Muscle layer of colon (tissue), 2 donors: ENCODE data around the gene LAMTOR2.

ENCODE experiments used
- H3K27ac ChIP-seq: one replicate; pipeline ENCODE4 v1.7.0; 2013; ENCODE audit warnings: low read depth, mild to moderate bottlenecking, low read length, moderate library complexity
- H3K27me3 ChIP-seq, 2 donors: one replicate each; pipeline ENCODE4 v1.7.0; 2013; ENCODE audit warnings: low read length in 2 of 2, mild to moderate bottlenecking in 2 of 2; ENCODE audit not compliant: insufficient read depth in 2 of 2, control insufficient read depth in 1 of 2
- H3K36me3 ChIP-seq: one replicate; pipeline ENCODE4 v1.7.0; 2013; ENCODE audit warnings: mild to moderate bottlenecking, low read length; ENCODE audit not compliant: insufficient read depth
- H3K4me1 ChIP-seq: one replicate; pipeline ENCODE4 v1.7.0; 2013; ENCODE audit warnings: mild to moderate bottlenecking, low read length; ENCODE audit not compliant: insufficient read depth
- H3K4me3 ChIP-seq, 2 donors: one replicate each; pipeline ENCODE4 v1.7.0; 2013; ENCODE audit warnings: low read length in 2 of 2, low read depth in 1 of 2, mild to moderate bottlenecking in 1 of 2, moderate library complexity in 1 of 2
- H3K9ac ChIP-seq: one replicate; pipeline ENCODE4 v1.7.0; 2013; ENCODE audit warnings: low read length
- H3K9me3 ChIP-seq: one replicate; pipeline ENCODE4 v1.7.0; 2013; ENCODE audit warnings: mild to moderate bottlenecking, low read length
- donor health status: abdominal sarcoma.
- donor health status: Adenocarcinoma of cecum.

Gene LAMTOR2

GRCh38 chr1:156054500-156055280, at the start of gene LAMTOR2:
TSS of gene LAMTOR2 (plus strand) at chr1:156054782. CDS start at chr1:156054890, 108 bp downstream.
- Histone ChIP-seq H3K4me1 (peaks cover 15% of the 10 kb centered on the region), H3K9me3 (no peaks in the 10 kb centered on the region), H3K9ac (peak within 1 kb of the TSS; percentile 84), H3K36me3 (peaks cover 17% of the 10 kb centered on the region), H3K27ac (peak within 1 kb of the TSS; percentile 99), H3K4me3 (peak within 1 kb of the TSS; percentile 63 to 91), H3K27me3 (no peaks in the 10 kb centered on the region)

- no peaks in the 10 kb centered on the region for H3K4me1 ChIP-seq
- H3K27ac ChIP-seq, result no peak overlapping the region
- H3K27me3 ChIP-seq, result no peaks in the 10 kb centered on the region
- H3K9me3 ChIP-seq, result no peaks in the 10 kb centered on the region
- H3K36me3 ChIP-seq, result peaks cover 17% of the 10 kb centered on the region
- H3K9ac ChIP-seq, result no peak overlapping the region
- H3K4me3 ChIP-seq, result no peak overlapping the region
Measured at GRCh38 chr1:156004843-156005584, 49.6 kb upstream of the LAMTOR2 start.

- Histone ChIP-seq H3K27ac (no peak overlapping the region), H3K27me3 (no peaks in the 10 kb centered on the region), H3K36me3 (peaks cover 35% of the 10 kb centered on the region), H3K9ac (no peak overlapping the region), H3K4me3 (no peak overlapping the region), H3K4me1 (no peaks in the 10 kb centered on the region), H3K9me3 (no peaks in the 10 kb centered on the region)
Measured at GRCh38 chr1:156006666-156007376, 47.8 kb upstream of the LAMTOR2 start.

- H3K4me1 ChIP-seq, result no peaks in the 10 kb centered on the region
- H3K36me3 ChIP-seq, result peaks cover 58% of the 10 kb centered on the region
- no peak overlapping the region for H3K9ac ChIP-seq
- no peak overlapping the region for H3K4me3 ChIP-seq
- H3K27me3 ChIP-seq, result no peaks in the 10 kb centered on the region
- no peak overlapping the region for H3K27ac ChIP-seq
- H3K9me3 ChIP-seq, result no peaks in the 10 kb centered on the region
Measured at GRCh38 chr1:156009404-156009803, 45.2 kb upstream of the LAMTOR2 start.

GRCh38 chr1:156012051-156012817, 42.3 kb upstream of the LAMTOR2 start:
- H3K4me1 ChIP-seq, result no peaks in the 10 kb centered on the region
- no peak overlapping the region for H3K9ac ChIP-seq
- H3K4me3 ChIP-seq, result no peak overlapping the region
- H3K9me3 ChIP-seq, result no peaks in the 10 kb centered on the region
- H3K27me3 ChIP-seq, result no peaks in the 10 kb centered on the region
- H3K36me3 ChIP-seq, result peaks cover 67% of the 10 kb centered on the region
- no peak overlapping the region for H3K27ac ChIP-seq

- Histone ChIP-seq H3K27me3 (no peaks in the 10 kb centered on the region), H3K27ac (no peak overlapping the region), H3K9ac (no peak overlapping the region), H3K4me1 (peaks cover 7% of the 10 kb centered on the region), H3K4me3 (no peak overlapping the region), H3K9me3 (no peaks in the 10 kb centered on the region), H3K36me3 (peaks cover 55% of the 10 kb centered on the region)
Measured at GRCh38 chr1:156014829-156015228, 39.8 kb upstream of the LAMTOR2 start.

- H3K9ac ChIP-seq, result peak overlapping the region; percentile 38
- peaks cover 10% of the 10 kb centered on the region for H3K4me1 ChIP-seq
- peak overlapping the region; percentile 73 to 74 for H3K4me3 ChIP-seq
- H3K36me3 ChIP-seq, result peaks cover 9% of the 10 kb centered on the region
- peak overlapping the region; percentile 80 for H3K27ac ChIP-seq
- no peaks in the 10 kb centered on the region for H3K27me3 ChIP-seq
- no peaks in the 10 kb centered on the region for H3K9me3 ChIP-seq
Measured at GRCh38 chr1:156019946-156020292, 34.7 kb upstream of the LAMTOR2 start.

GRCh38 chr1:156020293-156021092, 34.1 kb upstream of the LAMTOR2 start, which contains the start of gene SSR2:
TSS of gene SSR2 (minus strand) at chr1:156020951. CDS start at chr1:156020167, 784 bp downstream.
- H3K4me1 ChIP-seq, result peaks cover 10% of the 10 kb centered on the region
- H3K27ac ChIP-seq, result peak within 1 kb of the TSS; percentile 80
- H3K4me3 ChIP-seq, result peak within 1 kb of the TSS; percentile 73 to 74
- H3K27me3 ChIP-seq, result no peaks in the 10 kb centered on the region
- H3K9ac ChIP-seq, result peak within 1 kb of the TSS; percentile 38
- H3K36me3 ChIP-seq, result peaks cover 8% of the 10 kb centered on the region
- H3K9me3 ChIP-seq, result no peaks in the 10 kb centered on the region

GRCh38 chr1:156021093-156021428, 33.5 kb upstream of the LAMTOR2 start:
- Histone ChIP-seq H3K4me1 (peaks cover 10% of the 10 kb centered on the region), H3K9ac (no peak overlapping the region), H3K36me3 (peaks cover 8% of the 10 kb centered on the region), H3K9me3 (no peaks in the 10 kb centered on the region), H3K27me3 (no peaks in the 10 kb centered on the region), H3K27ac (peak overlapping the region; percentile 80), H3K4me3 (peak overlapping the region; percentile 73 to 74)

- H3K9me3 ChIP-seq, result no peaks in the 10 kb centered on the region
Measured at GRCh38 chr1:156021954-156022353, 32.6 kb upstream of the LAMTOR2 start.

More at GRCh38 chr1:156021954-156022353, 32.6 kb upstream of the LAMTOR2 start:
- Histone ChIP-seq H3K9ac (no peak overlapping the region), H3K27me3 (no peaks in the 10 kb centered on the region), H3K36me3 (peaks cover 5% of the 10 kb centered on the region), H3K4me3 (no peak overlapping the region), H3K27ac (no peak overlapping the region), H3K4me1 (peaks cover 10% of the 10 kb centered on the region)
